DND-41 (cell line): ENCODE results near the gene SHMT2.

Experiments used
- CTCF ChIP-seq: IDR thresholded peaks from 2 replicates; pipeline ENCODE4 v1.5.1; 2012; ENCODE audit warnings: borderline replicate concordance, low read length, moderate library complexity, mild to moderate bottlenecking; ENCODE audit not compliant: poor library complexity, severe bottlenecking; ENCODE audit errors: extremely low read depth
- EZH2 ChIP-seq: IDR thresholded peaks from 3 replicates; pipeline ENCODE4 v1.6.1; 2012; ENCODE audit warnings: borderline replicate concordance, low read depth, mild to moderate bottlenecking, moderate library complexity, low read length, inconsistent platforms; ENCODE audit not compliant: severe bottlenecking

GRCh38 chr12:57205931-57206330, 23.6 kb upstream of the SHMT2 start:
- TF ChIP-seq CTCF (no peak), EZH2 (no peak)
